GM12891 (cell line): ENCODE measurements around the gene SNX18.

Source experiments
- PAX5 ChIP-seq: IDR thresholded peaks from 2 replicates; pipeline ENCODE4 v1.6.1; 2011; ENCODE audit warnings: low read length, moderate library complexity, mild to moderate bottlenecking; ENCODE audit not compliant: insufficient read depth, severe bottlenecking
- POLR2A ChIP-seq: IDR thresholded peaks from 2 replicates; pipeline ENCODE4 v1.6.1; 2011; ENCODE audit warnings: low read depth, low read length, control low read depth
- POLR2AphosphoS5 ChIP-seq: IDR thresholded peaks from 2 replicates; pipeline ENCODE4 v1.6.1; 2011; ENCODE audit warnings: low read depth, low read length, control low read depth
- POU2F2 ChIP-seq: IDR thresholded peaks from 2 replicates; pipeline ENCODE4 v1.6.1; 2011; ENCODE audit warnings: low read depth, mild to moderate bottlenecking, control low read depth, low read length, moderate library complexity

GRCh38 chr5:54477941-54478478 lies 39.5 kb upstream of the SNX18 start:
- no peak for TF ChIP-seq POLR2A
- no peak for TF ChIP-seq POLR2AphosphoS5
- no peak for TF ChIP-seq PAX5
- no peak for TF ChIP-seq POU2F2
